GM19455 (cell line): ENCODE data around the gene WNT8B.

Experiments
- ATAC-seq: cut with Tn5 transposase; IDR thresholded peaks from one replicate; pipeline ENCODE4 v1.9.1; 2021; ENCODE audit not compliant: unreplicated experiment

Gene WNT8B

GRCh38 chr10:100462709-100463108 is at the start of gene WNT8B:
WNT8B (plus strand) TSS chr10:100463009; CDS start chr10:100463169, 160 bp downstream.
- no peak for ATAC-seq

GRCh38 chr10:100413173-100413572 is 49.6 kb upstream of the WNT8B start:
- no peak for ATAC-seq

- no peak for ATAC-seq
Observed at GRCh38 chr10:100419911-100420449, 42.8 kb upstream of the WNT8B start.

GRCh38 chr10:100427374-100427773 is 35.4 kb upstream of the WNT8B start:
- no peak for ATAC-seq

- ATAC-seq, result peak; percentile 57
Observed at GRCh38 chr10:100433253-100434240, 29.3 kb upstream of the WNT8B start.

- no peak for ATAC-seq
Observed at GRCh38 chr10:100436255-100436654, 26.6 kb upstream of the WNT8B start.

GRCh38 chr10:100438674-100439315 is 24.0 kb upstream of the WNT8B start:
- ATAC-seq, result no peak

- ATAC-seq, result no peak
Observed at GRCh38 chr10:100442548-100442947, 20.3 kb upstream of the WNT8B start.

GRCh38 chr10:100446130-100446761 is 16.6 kb upstream of the WNT8B start:
- ATAC-seq, result no peak

- ATAC-seq, result no peak
Observed at GRCh38 chr10:100447663-100448062, 15.1 kb upstream of the WNT8B start.

- no peak for ATAC-seq
Observed at GRCh38 chr10:100448951-100449350, 13.9 kb upstream of the WNT8B start.

- ATAC-seq, result no peak
Observed at GRCh38 chr10:100468322-100468721, 5.5 kb downstream of the WNT8B start.

- ATAC-seq, result no peak
Observed at GRCh38 chr10:100468978-100469377, 6.2 kb downstream of the WNT8B start.

- ATAC-seq, result no peak
Observed at GRCh38 chr10:100469756-100470155, 6.9 kb downstream of the WNT8B start.

- ATAC-seq, result no peak
Observed at GRCh38 chr10:100470367-100470766, 7.6 kb downstream of the WNT8B start.

- no peak for ATAC-seq
Observed at GRCh38 chr10:100477970-100478369, 15.2 kb downstream of the WNT8B start.

GRCh38 chr10:100479037-100479436 is 16.2 kb downstream of the WNT8B start:
- no peak for ATAC-seq

GRCh38 chr10:100480002-100480401 is 17.2 kb downstream of the WNT8B start:
- no peak for ATAC-seq

GRCh38 chr10:100481462-100482081 is 18.8 kb downstream of the WNT8B start:
- ATAC-seq, result peak; percentile 95

GRCh38 chr10:100482181-100482833 is 19.5 kb downstream of the WNT8B start:
- ATAC-seq, result peak; percentile 56
